Ascending aorta (tissue), 2 donors: ENCODE results near the gene LHPP. TPM values are rescaled to one million over a fixed set of nuclear protein-coding genes. Genes with fewer than 3 reads are reported as not detected.

Source experiments
- DNase-seq, 2 donors: peaks; one replicate each; pipeline ENCODE4 v3.0.0-alpha.2; 2019; ENCODE audit warnings: low spot score in 2 of 2
- H3K27ac ChIP-seq, 2 donors: fragments of 200-600 bp; sonication (generic); one replicate each; pipeline ENCODE4 v1.5.1; 2016 to 2017; ENCODE audit warnings: mild to moderate bottlenecking in 1 of 2
- H3K27me3 ChIP-seq: fragments of 200-600 bp; sonication (generic); one replicate; pipeline ENCODE4 v1.5.1; 2017
- H3K36me3 ChIP-seq, 2 donors: fragments of 200-600 bp; sonication (generic); one replicate each; pipeline ENCODE4 v1.5.1; 2016
- H3K4me1 ChIP-seq, 2 donors: fragments of 200-600 bp; sonication (generic); one replicate each; pipeline ENCODE4 v1.5.1; 2016 to 2017; ENCODE audit warnings: mild to moderate bottlenecking in 1 of 2
- H3K4me3 ChIP-seq, 2 donors: fragments of 200-600 bp; sonication (generic); one replicate each; pipeline ENCODE4 v1.5.1; 2016 to 2017; ENCODE audit warnings: mild to moderate bottlenecking in 1 of 2
- H3K9me3 ChIP-seq, 2 donors: fragments of 200-600 bp; sonication (generic); one replicate each; pipeline ENCODE4 v1.5.1; 2016
- intact Hi-C: fragments of 100-400 bp; cut with DNase I; formaldehyde crosslinking; loops from one replicate; pipeline ENCODE4 v1.15.1; 2023
- total RNA-seq: library from RNA; depleted of rRNA; stranded (reverse); fragments of >200 nt; gene quantifications from one replicate; pipeline ENCODE4 v1.1.0, GENCODE V29; 2016
- TF ChIP-seq, protein P1 (sequence below), 3 experiments: fragments of 200-600 bp in 2 of 3; fragments of 450-650 bp in 1 of 3; sonication (generic) in 2 of 3; IDR thresholded peaks; one replicate each; pipeline ENCODE4 v1.5.1; 2016 to 2019; ENCODE audit warnings: antibody characterized with exemption in 3 of 3, mild to moderate bottlenecking in 1 of 3, moderate library complexity in 1 of 3

Gene LHPP
- total RNA-seq, 1 donor from 2014 or later, result 5.1 TPM

DNA sequence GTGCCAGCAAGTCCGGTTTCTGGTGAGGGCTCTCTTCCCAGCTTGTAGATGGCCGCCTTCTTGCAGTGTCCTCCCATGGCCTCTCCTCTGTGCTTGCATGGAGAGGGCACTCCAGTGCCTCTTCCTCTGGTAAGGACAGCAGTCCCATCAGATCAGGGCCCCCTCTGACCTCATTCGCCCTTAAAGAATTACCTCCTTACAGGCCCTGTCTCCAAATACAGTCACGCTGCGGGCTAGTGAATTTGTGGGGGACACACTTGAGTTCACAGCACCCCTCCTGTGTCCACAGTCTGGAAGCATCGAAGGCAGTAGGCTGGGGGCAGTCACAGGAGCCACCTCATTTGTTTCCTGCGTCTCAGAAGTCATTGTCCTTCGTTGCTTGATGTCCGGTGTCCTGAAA is 54.6 kb downstream of the LHPP start:
- TF ChIP-seq, protein P1, sequence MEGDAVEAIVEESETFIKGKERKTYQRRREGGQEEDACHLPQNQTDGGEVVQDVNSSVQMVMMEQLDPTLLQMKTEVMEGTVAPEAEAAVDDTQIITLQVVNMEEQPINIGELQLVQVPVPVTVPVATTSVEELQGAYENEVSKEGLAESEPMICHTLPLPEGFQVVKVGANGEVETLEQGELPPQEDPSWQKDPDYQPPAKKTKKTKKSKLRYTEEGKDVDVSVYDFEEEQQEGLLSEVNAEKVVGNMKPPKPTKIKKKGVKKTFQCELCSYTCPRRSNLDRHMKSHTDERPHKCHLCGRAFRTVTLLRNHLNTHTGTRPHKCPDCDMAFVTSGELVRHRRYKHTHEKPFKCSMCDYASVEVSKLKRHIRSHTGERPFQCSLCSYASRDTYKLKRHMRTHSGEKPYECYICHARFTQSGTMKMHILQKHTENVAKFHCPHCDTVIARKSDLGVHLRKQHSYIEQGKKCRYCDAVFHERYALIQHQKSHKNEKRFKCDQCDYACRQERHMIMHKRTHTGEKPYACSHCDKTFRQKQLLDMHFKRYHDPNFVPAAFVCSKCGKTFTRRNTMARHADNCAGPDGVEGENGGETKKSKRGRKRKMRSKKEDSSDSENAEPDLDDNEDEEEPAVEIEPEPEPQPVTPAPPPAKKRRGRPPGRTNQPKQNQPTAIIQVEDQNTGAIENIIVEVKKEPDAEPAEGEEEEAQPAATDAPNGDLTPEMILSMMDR (IDR thresholded peaks at IDR 0.05), result no peak
- Histone ChIP-seq H3K9me3 (no peaks in the 10 kb centered on the region), H3K36me3 (no peaks in the 10 kb centered on the region), H3K4me1 (no peaks in the 10 kb centered on the region), H3K4me3 (no peak overlapping the region), H3K27me3 (no peaks in the 10 kb centered on the region), H3K27ac (no peak overlapping the region)
- intact Hi-C loops, result no loop called here
- no peak for DNase-seq

DNA sequence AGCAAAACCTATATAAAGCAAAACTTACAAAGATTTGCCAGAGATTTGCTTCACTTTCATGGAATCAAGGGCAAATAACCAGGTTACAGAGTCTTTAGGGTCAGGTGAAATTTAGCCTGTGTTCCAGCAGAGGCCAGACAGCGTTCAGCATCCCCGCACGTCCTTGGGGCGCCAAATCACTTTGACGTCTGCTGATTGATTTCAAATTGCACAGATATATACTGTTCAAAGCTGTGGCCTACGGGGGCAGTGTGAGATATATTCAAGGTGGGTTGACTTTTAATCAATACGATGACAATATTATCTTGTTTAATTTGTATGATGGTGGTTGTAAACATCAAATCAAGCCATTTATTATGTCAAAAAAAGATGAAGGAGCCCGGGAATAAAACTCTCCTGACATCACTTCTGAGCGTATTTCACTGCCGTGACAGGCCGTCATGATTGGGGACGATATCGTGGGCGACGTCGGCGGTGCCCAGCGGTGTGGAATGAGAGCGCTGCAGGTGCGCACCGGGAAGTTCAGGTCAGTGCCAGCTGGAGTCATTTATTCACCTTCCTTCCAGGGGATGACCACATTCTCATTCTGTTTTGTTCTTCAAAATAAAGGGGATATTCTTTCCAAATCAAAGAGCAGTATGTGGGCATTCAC is 55.2 kb downstream of the LHPP start:
- H3K27me3 ChIP-seq, result no peaks in the 10 kb centered on the region
- TF ChIP-seq, protein P1 (IDR thresholded peaks at IDR 0.05), result no peak
- intact Hi-C loops, result no loop called here
- H3K36me3 ChIP-seq, result no peaks in the 10 kb centered on the region
- no peaks in the 10 kb centered on the region for H3K9me3 ChIP-seq
- DNase-seq, result no peak
- no peaks in the 10 kb centered on the region for H3K4me1 ChIP-seq
- no peak overlapping the region for H3K4me3 ChIP-seq
- no peak overlapping the region for H3K27ac ChIP-seq

DNA sequence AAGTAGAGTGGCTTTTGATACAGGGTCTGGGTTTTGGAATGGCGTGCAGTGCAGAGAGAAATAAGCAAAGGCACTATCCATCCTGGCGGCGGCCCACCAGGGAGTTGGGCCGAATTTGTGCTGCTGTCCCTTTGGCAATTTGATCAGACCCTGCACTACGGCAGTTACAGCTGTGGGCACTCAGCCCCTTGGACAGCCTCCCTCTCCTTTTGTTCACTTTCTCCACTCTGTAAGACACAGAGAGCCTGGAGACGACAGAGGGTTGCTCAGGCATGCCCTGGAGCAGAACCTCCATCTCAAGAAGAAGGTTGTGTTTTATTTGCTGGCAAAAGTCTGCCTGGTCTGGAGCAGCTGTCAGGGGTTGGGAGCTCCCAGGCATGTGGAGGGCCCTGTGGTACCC is 55.8 kb downstream of the LHPP start:
- Histone ChIP-seq H3K9me3 (no peaks in the 10 kb centered on the region), H3K27ac (no peak overlapping the region), H3K4me1 (no peaks in the 10 kb centered on the region), H3K4me3 (no peak overlapping the region), H3K27me3 (no peaks in the 10 kb centered on the region), H3K36me3 (no peaks in the 10 kb centered on the region)
- TF ChIP-seq, protein P1 (IDR thresholded peaks at IDR 0.05), result no peak
- intact Hi-C loops, result no loop called here
- DNase-seq, result no peak

DNA sequence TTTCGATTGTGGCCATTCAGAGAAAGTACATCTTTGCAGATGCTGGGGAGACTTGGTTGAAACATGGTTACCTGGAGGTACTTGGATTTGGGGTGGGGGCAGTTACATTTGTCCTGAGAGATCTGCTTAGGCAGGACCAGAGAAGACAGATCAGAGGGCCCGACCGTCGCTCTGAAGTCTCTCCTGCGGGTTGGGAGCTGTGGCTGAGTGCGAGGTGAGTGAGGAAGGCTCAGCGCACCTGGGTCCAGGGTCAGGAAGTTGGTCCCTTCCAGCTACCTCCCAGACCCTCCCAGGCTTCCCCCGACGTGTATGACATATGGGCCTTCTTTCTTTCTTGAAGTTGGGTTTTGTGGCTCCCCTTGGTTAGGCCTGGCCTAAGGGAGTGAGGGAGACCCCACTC is 56.3 kb downstream of the LHPP start:
- no peak for DNase-seq
- intact Hi-C loops, result no loop called here

DNA sequence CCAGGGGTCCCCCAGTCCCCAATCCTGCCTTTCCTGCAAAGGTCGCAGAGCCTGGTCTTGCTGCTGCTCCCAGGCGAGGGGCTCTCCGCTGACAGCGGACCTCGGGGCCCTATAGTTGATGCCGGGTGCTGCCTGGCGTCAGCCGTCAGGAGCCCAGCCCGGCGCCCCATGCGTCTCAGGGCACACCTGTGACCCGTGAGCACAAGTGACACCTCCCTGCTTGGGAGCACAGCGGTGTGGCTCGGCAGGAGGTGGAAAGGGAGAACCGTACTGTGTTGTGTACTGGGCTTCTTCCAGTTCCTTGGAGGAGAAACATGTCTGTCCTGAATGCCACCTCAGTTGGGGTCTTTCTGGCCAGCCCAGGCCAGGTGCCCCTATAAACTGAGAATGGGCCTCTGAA is 56.7 kb downstream of the LHPP start:
- no peak for DNase-seq
- TF ChIP-seq, protein P1 (IDR thresholded peaks at IDR 0.05), result no peak
- no peaks in the 10 kb centered on the region for H3K36me3 ChIP-seq

More for the DNA sequence above, 56.3 kb downstream of the LHPP start:
- TF ChIP-seq, protein P1 (IDR thresholded peaks at IDR 0.05), result no peak
- H3K4me3 ChIP-seq, result no peak overlapping the region
- H3K27me3 ChIP-seq, result no peaks in the 10 kb centered on the region
- no peaks in the 10 kb centered on the region for H3K4me1 ChIP-seq
- H3K36me3 ChIP-seq, result no peaks in the 10 kb centered on the region
- no peaks in the 10 kb centered on the region for H3K9me3 ChIP-seq
- no peak overlapping the region for H3K27ac ChIP-seq

More for the DNA sequence above, 56.7 kb downstream of the LHPP start:
- H3K4me3 ChIP-seq, result no peak overlapping the region
- H3K9me3 ChIP-seq, result no peaks in the 10 kb centered on the region
- intact Hi-C loops, result no loop called here
- H3K27ac ChIP-seq, result no peak overlapping the region
- no peaks in the 10 kb centered on the region for H3K4me1 ChIP-seq
- no peaks in the 10 kb centered on the region for H3K27me3 ChIP-seq
